Measurements from ENCODE around the gene GNAZ. TPM values are rescaled to one million over a fixed set of nuclear protein-coding genes. Genes with fewer than 3 reads are reported as not detected.

Gene GNAZ
- total RNA-seq, 2 experiments from 2014 or later = 0.28 to 0.53 TPM

GRCh38 chr22:23123804-23124254 lies 53.5 kb downstream of the GNAZ start:
- no peaks in the 10 kb centered on the region for H3K27me3 Mint-ChIP-seq
- CTCF ChIA-PET = interaction anchor here (0.7 to 2.2 kb wide), 6 partner anchors 9 to 301 kb away, joined by 3 to 6 read pairs (median 4); no protein-coding TSS in a partner anchor
- H3K4me3 Mint-ChIP-seq = no peak overlapping the region
- no peak for DNase-seq
- H3K36me3 Mint-ChIP-seq (ENCODE audit: low read depth) = no peaks in the 10 kb centered on the region
- no peaks in the 10 kb centered on the region for H3K9me3 Mint-ChIP-seq
- H3K4me1 Mint-ChIP-seq = peaks cover 12% of the 10 kb centered on the region
- no peak overlapping the region for H3K27ac Mint-ChIP-seq
- POLR2A ChIA-PET = no interaction called here

- H3K27me3 Mint-ChIP-seq = no peaks in the 10 kb centered on the region
- peaks cover 4% of the 10 kb centered on the region for H3K4me1 Mint-ChIP-seq
- H3K4me3 Mint-ChIP-seq = no peak overlapping the region
- no peaks in the 10 kb centered on the region for H3K9me3 Mint-ChIP-seq
- no peak for DNase-seq
- H3K27ac Mint-ChIP-seq = no peak overlapping the region
- ChIA-PET POLR2A (no interaction called here), CTCF (interaction anchor here (1.1 to 2.2 kb wide), 3 partner anchors 165 to 170 kb away, joined by 4 to 6 read pairs (median 5); no protein-coding TSS in a partner anchor)
- no peaks in the 10 kb centered on the region for H3K36me3 Mint-ChIP-seq (ENCODE audit: low read depth)
These were observed 54.5 kb downstream of the GNAZ start for GRCh38 chr22:23124611-23125511.

- Mint-ChIP-seq H3K27ac (no peak overlapping the region), H3K4me3 (no peak overlapping the region), H3K36me3 (ENCODE audit: low read depth) (no peaks in the 10 kb centered on the region), H3K9me3 (no peaks in the 10 kb centered on the region), H3K27me3 (peaks cover 2% of the 10 kb centered on the region), H3K4me1 (peaks cover 2% of the 10 kb centered on the region)
- DNase-seq = no peak
- CTCF ChIA-PET = interaction anchor here (2.2 kb wide), 1 partner anchor 169 kb away, joined by 5 read pairs; no protein-coding TSS in a partner anchor
- POLR2A ChIA-PET = no interaction called here
These were observed 55.3 kb downstream of the GNAZ start for GRCh38 chr22:23125512-23126103.

GRCh38 chr22:23126165-23127054 lies 56.1 kb downstream of the GNAZ start:
- Mint-ChIP-seq H3K4me1 (no peaks in the 10 kb centered on the region), H3K27me3 (peaks cover 2% of the 10 kb centered on the region), H3K27ac (no peak overlapping the region), H3K36me3 (ENCODE audit: low read depth) (no peaks in the 10 kb centered on the region), H3K4me3 (no peak overlapping the region), H3K9me3 (no peaks in the 10 kb centered on the region)
- CTCF ChIA-PET = interaction anchor here (2.0 to 4.2 kb wide), 2 partner anchors 12 to 168 kb away, joined by 9 to 72 read pairs; no protein-coding TSS in a partner anchor
- POLR2A ChIA-PET = no interaction called here
- no peak for DNase-seq

GRCh38 chr22:23127055-23127756 lies 56.9 kb downstream of the GNAZ start:
- H3K4me3 Mint-ChIP-seq = no peak overlapping the region
- ChIA-PET CTCF (interaction anchor here (1.0 to 4.2 kb wide), 8 partner anchors 8 to 374 kb away, joined by 3 to 72 read pairs (median 3); no protein-coding TSS in a partner anchor), POLR2A (interaction anchor here (1.3 kb wide), 1 partner anchor 11 kb away, joined by 4 read pairs; no protein-coding TSS in a partner anchor)
- no peak for DNase-seq
- no peaks in the 10 kb centered on the region for H3K4me1 Mint-ChIP-seq
- no peaks in the 10 kb centered on the region for H3K9me3 Mint-ChIP-seq
- H3K27ac Mint-ChIP-seq = no peak overlapping the region
- no peaks in the 10 kb centered on the region for H3K36me3 Mint-ChIP-seq (ENCODE audit: low read depth)
- peaks cover 2% of the 10 kb centered on the region for H3K27me3 Mint-ChIP-seq

- POLR2A ChIA-PET = interaction anchor here (1.3 kb wide), 1 partner anchor 10 kb away, joined by 4 read pairs; no protein-coding TSS in a partner anchor
- H3K4me3 Mint-ChIP-seq = no peak overlapping the region
These were observed 57.5 kb downstream of the GNAZ start for GRCh38 chr22:23127788-23128187.

GRCh38 chr22:23128269-23129108 lies 58.2 kb downstream of the GNAZ start:
- ChIA-PET POLR2A (interaction anchor here (1.3 kb wide), 1 partner anchor 9 kb away, joined by 4 read pairs; no protein-coding TSS in a partner anchor), CTCF (interaction anchor here (0.9 to 4.2 kb wide), 11 partner anchors 9 to 375 kb away, joined by 3 to 72 read pairs (median 3); no protein-coding TSS in a partner anchor)
- DNase-seq = peak; percentile 72
- Mint-ChIP-seq H3K36me3 (ENCODE audit: low read depth) (no peaks in the 10 kb centered on the region), H3K27me3 (peaks cover 2% of the 10 kb centered on the region), H3K27ac (no peak overlapping the region), H3K4me3 (no peak overlapping the region), H3K4me1 (no peaks in the 10 kb centered on the region), H3K9me3 (no peaks in the 10 kb centered on the region)

More at GRCh38 chr22:23127788-23128187, 57.5 kb downstream of the GNAZ start:
- Mint-ChIP-seq H3K27me3 (peaks cover 2% of the 10 kb centered on the region), H3K36me3 (ENCODE audit: low read depth) (no peaks in the 10 kb centered on the region), H3K9me3 (no peaks in the 10 kb centered on the region), H3K4me1 (no peaks in the 10 kb centered on the region), H3K27ac (no peak overlapping the region)
- CTCF ChIA-PET = interaction anchor here (1.0 to 4.2 kb wide), 10 partner anchors 8 to 374 kb away, joined by 3 to 72 read pairs (median 3); no protein-coding TSS in a partner anchor
- DNase-seq = no peak

GRCh38 chr22:23129149-23129548 lies 58.8 kb downstream of the GNAZ start:
- Mint-ChIP-seq H3K27me3 (peaks cover 2% of the 10 kb centered on the region), H3K27ac (no peak overlapping the region), H3K4me1 (no peaks in the 10 kb centered on the region), H3K9me3 (no peaks in the 10 kb centered on the region), H3K4me3 (no peak overlapping the region), H3K36me3 (ENCODE audit: low read depth) (no peaks in the 10 kb centered on the region)
- ChIA-PET POLR2A (no interaction called here), CTCF (interaction anchor here (0.9 to 4.2 kb wide), 5 partner anchors 10 to 274 kb away, joined by 3 to 72 read pairs (median 5); no protein-coding TSS in a partner anchor)
- no peak for DNase-seq

GRCh38 chr22:23130697-23131096 lies 60.4 kb downstream of the GNAZ start:
- POLR2A ChIA-PET = no interaction called here

GRCh38 chr22:23131931-23132330 lies 61.6 kb downstream of the GNAZ start:
- H3K27ac Mint-ChIP-seq = no peak overlapping the region
- ChIA-PET POLR2A (no interaction called here), CTCF (interaction anchor here (1.4 to 3.2 kb wide), 4 partner anchors 9 to 254 kb away, joined by 3 to 14 read pairs (median 4); no protein-coding TSS in a partner anchor)
- H3K9me3 Mint-ChIP-seq = no peaks in the 10 kb centered on the region
- no peak overlapping the region for H3K4me3 Mint-ChIP-seq
- H3K27me3 Mint-ChIP-seq = peaks cover 2% of the 10 kb centered on the region
- peaks cover 2% of the 10 kb centered on the region for H3K4me1 Mint-ChIP-seq
- no peaks in the 10 kb centered on the region for H3K36me3 Mint-ChIP-seq (ENCODE audit: low read depth)
- DNase-seq = no peak

More at GRCh38 chr22:23130697-23131096, 60.4 kb downstream of the GNAZ start:
- DNase-seq = no peak
- H3K27ac Mint-ChIP-seq = no peak overlapping the region
- no peaks in the 10 kb centered on the region for H3K9me3 Mint-ChIP-seq
- no peaks in the 10 kb centered on the region for H3K36me3 Mint-ChIP-seq (ENCODE audit: low read depth)
- no peaks in the 10 kb centered on the region for H3K4me1 Mint-ChIP-seq
- H3K4me3 Mint-ChIP-seq = no peak overlapping the region
- peaks cover 2% of the 10 kb centered on the region for H3K27me3 Mint-ChIP-seq
- CTCF ChIA-PET = interaction anchor here (0.9 to 3.2 kb wide), 3 partner anchors 159 to 174 kb away, joined by 3 to 14 read pairs (median 4); no protein-coding TSS in a partner anchor
